NCI-H2081 treated with DMSO at 0.1 percent for 48 hours (cell line): ENCODE data around the gene TEPSIN.

ENCODE experiments used
- DNase-seq: peaks from one replicate; lab custom pipeline; 2025; lab: John Stamatoyannopoulos, UW

TEPSIN gene

GRCh38 chr17:81250286-81251093, 11.6 kb upstream of the TEPSIN start:
- no peak for DNase-seq

GRCh38 chr17:81249223-81250040, 10.6 kb upstream of the TEPSIN start:
- no peak for DNase-seq

GRCh38 chr17:81248649-81249048, 9.8 kb upstream of the TEPSIN start:
- DNase-seq: no peak

- DNase-seq: no peak
Observed at GRCh38 chr17:81247339-81247990, 8.6 kb upstream of the TEPSIN start.

- no peak for DNase-seq
Observed at GRCh38 chr17:81246679-81247338, 8.0 kb upstream of the TEPSIN start.

GRCh38 chr17:81246343-81246670, 7.5 kb upstream of the TEPSIN start:
- no peak for DNase-seq

- DNase-seq: no peak
Observed at GRCh38 chr17:81245665-81246342, 6.9 kb upstream of the TEPSIN start.

- DNase-seq: no peak
Observed at GRCh38 chr17:81245024-81245664, 6.3 kb upstream of the TEPSIN start.

- DNase-seq: no peak
Observed at GRCh38 chr17:81244358-81245023, 5.6 kb upstream of the TEPSIN start.

GRCh38 chr17:81243333-81243664, 4.4 kb upstream of the TEPSIN start:
- no peak for DNase-seq

GRCh38 chr17:81242421-81243332, 3.8 kb upstream of the TEPSIN start:
- DNase-seq: no peak

- no peak for DNase-seq
Observed at GRCh38 chr17:81241648-81242420, 3.0 kb upstream of the TEPSIN start.

- DNase-seq: no peak
Observed at GRCh38 chr17:81241203-81241602, 2.3 kb upstream of the TEPSIN start.

- no peak for DNase-seq
Observed at GRCh38 chr17:81240761-81241160, 1.9 kb upstream of the TEPSIN start.

GRCh38 chr17:81239714-81240555, 1.1 kb upstream of the TEPSIN start:
- DNase-seq: no peak

- no peak for DNase-seq
Observed at GRCh38 chr17:81238490-81238814, 403 bp downstream of the TEPSIN start.

- no peak for DNase-seq
Observed at GRCh38 chr17:81237591-81238489, 1.0 kb downstream of the TEPSIN start.
